SU-DHL-6 (cell line): ENCODE measurements around the gene MUC20.
"Not testable (repeated sequence)": the region's sequence is repeated elsewhere in the genome, so short reads cannot be mapped to it uniquely, and the experiment has no call there.

Experiments used
- H2AFZ ChIP-seq: fragments of 200-600 bp; sonication (generic); 2 replicates; pipeline ENCODE4 v1.6.1; 2014; ENCODE audit warnings: low read depth, mild to moderate bottlenecking, moderate library complexity, mixed read lengths, antibody characterized with exemption, low read length; ENCODE audit not compliant: severe bottlenecking
- H3F3A ChIP-seq: fragments of 200-600 bp; shearing (Covaris generic); 2 replicates; pipeline ENCODE4 v1.6.0; 2016; ENCODE audit warnings: antibody characterized with exemption, mild to moderate bottlenecking; ENCODE audit not compliant: insufficient read depth
- H3K27ac ChIP-seq: fragments of 200-600 bp; sonication (generic); 2 replicates; pipeline ENCODE4 v1.5.1; 2016; ENCODE audit warnings: low read depth, mild to moderate bottlenecking, low read length, moderate library complexity, mixed read lengths
- H3K27me3 ChIP-seq: fragments of 200-600 bp; sonication (generic), shearing (Covaris generic); 2 replicates; pipeline ENCODE4 v1.6.0; 2014; ENCODE audit warnings: mild to moderate bottlenecking, low read length
- H3K36me3 ChIP-seq: fragments of 200-600 bp; sonication (generic); 2 replicates; pipeline ENCODE4 v1.6.1; 2014; ENCODE audit warnings: mild to moderate bottlenecking, low read length, mixed read lengths
- H3K4me2 ChIP-seq: fragments of 300-600, 200-600 bp; shearing (Covaris generic), sonication (generic); 2 replicates; pipeline ENCODE4 v1.6.0; 2014; ENCODE audit warnings: low read length, low read depth, mild to moderate bottlenecking; ENCODE audit not compliant: poor library complexity, severe bottlenecking
- H3K4me3 ChIP-seq: fragments of 200-600 bp; sonication (generic); 2 replicates; pipeline ENCODE4 v1.5.1; 2014; ENCODE audit warnings: antibody characterized with exemption, low read length, mild to moderate bottlenecking, mixed read lengths; ENCODE audit not compliant: insufficient read depth, poor library complexity, severe bottlenecking
- H3K79me2 ChIP-seq: fragments of 200-600 bp; sonication (generic); 2 replicates; pipeline ENCODE4 v1.6.1; 2014; ENCODE audit warnings: mild to moderate bottlenecking, low read length, moderate library complexity; ENCODE audit not compliant: insufficient read depth
- H3K9ac ChIP-seq: fragments of 200-600 bp; sonication (generic); 2 replicates; pipeline ENCODE4 v1.7.0; 2014; ENCODE audit warnings: mild to moderate bottlenecking, low read length
- H3K9me2 ChIP-seq: fragments of 200-600 bp; sonication (generic); replicated peaks from 2 replicates; pipeline ENCODE4 v1.6.1; 2014; ENCODE audit warnings: low read length; ENCODE audit not compliant: insufficient read depth
- H3K9me3 ChIP-seq: fragments of 200-600 bp; sonication (generic); 2 replicates; pipeline ENCODE4 v1.6.1; 2014; ENCODE audit warnings: low read length, mixed read lengths; ENCODE audit not compliant: insufficient read depth
- H4K20me1 ChIP-seq: fragments of 200-600 bp; sonication (generic); 2 replicates; pipeline ENCODE4 v1.6.1; 2014; ENCODE audit warnings: low read depth, mild to moderate bottlenecking, antibody characterized with exemption, low read length, moderate library complexity, mixed read lengths
- EZH2phosphoT487 ChIP-seq: fragments of 200-600 bp; sonication (generic), shearing (Covaris generic); conservative IDR thresholded peaks from 2 replicates; pipeline ENCODE4 v1.6.1; 2018; ENCODE audit warnings: mild to moderate bottlenecking, antibody characterized with exemption, low read length, moderate library complexity, mixed read lengths
- TF ChIP-seq, protein P1 (sequence below): fragments of 200-600 bp; sonication (generic); IDR thresholded peaks from one replicate; pipeline ENCODE4 v1.5.1; 2017; ENCODE audit warnings: antibody characterized with exemption, mild to moderate bottlenecking, low read length, moderate library complexity; ENCODE audit not compliant: insufficient read depth, poor library complexity, severe bottlenecking

MUC20 gene

DNA sequence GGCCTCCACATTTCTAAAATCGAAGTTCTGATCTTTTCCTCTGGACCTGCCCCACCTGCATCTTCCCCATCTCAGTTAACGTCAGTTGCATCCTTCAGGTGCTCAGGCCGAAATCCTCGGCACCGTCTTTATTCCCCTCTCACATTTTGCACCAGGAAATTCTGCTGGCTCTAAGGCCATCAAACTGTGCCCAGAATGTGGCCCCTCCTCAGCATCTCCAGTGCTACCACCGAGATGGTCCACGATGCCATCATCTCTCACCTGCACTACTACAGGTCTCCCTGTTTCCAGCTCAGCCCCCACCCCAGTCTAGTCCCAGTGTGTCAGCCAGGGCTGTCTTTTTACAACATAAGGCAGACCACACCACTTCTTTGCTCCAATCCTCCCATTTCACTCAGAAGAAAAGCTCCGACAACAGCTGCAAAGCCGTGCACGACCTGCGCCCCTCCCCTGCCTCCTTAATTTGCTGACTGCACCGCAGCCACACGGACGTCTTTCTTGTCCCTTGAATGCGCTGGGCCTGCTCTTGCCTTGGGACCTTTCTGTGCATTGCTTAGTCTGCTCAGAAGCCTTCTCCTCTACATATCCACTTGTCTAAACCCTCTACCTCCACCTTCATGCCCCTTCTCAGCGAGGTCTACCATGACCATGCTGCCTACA lies 14.4 kb downstream of the MUC20 start:
- H3K79me2 ChIP-seq = no peaks in the 10 kb centered on the region
- H3K9ac ChIP-seq = no peak overlapping the region
- no peak overlapping the region for H3K27ac ChIP-seq
- H3K4me2 ChIP-seq = no peak overlapping the region
- H3K27me3 ChIP-seq = no peaks in the 10 kb centered on the region
- H3K9me2 ChIP-seq = no peaks in the 10 kb centered on the region
- H3K4me3 ChIP-seq = no peak overlapping the region
- H2AFZ ChIP-seq = no peak overlapping the region
- H4K20me1 ChIP-seq = no peaks in the 10 kb centered on the region
- H3K9me3 ChIP-seq = no peaks in the 10 kb centered on the region
- no peaks in the 10 kb centered on the region for H3F3A ChIP-seq
- no peak for TF ChIP-seq EZH2phosphoT487
- TF ChIP-seq, protein P1, sequence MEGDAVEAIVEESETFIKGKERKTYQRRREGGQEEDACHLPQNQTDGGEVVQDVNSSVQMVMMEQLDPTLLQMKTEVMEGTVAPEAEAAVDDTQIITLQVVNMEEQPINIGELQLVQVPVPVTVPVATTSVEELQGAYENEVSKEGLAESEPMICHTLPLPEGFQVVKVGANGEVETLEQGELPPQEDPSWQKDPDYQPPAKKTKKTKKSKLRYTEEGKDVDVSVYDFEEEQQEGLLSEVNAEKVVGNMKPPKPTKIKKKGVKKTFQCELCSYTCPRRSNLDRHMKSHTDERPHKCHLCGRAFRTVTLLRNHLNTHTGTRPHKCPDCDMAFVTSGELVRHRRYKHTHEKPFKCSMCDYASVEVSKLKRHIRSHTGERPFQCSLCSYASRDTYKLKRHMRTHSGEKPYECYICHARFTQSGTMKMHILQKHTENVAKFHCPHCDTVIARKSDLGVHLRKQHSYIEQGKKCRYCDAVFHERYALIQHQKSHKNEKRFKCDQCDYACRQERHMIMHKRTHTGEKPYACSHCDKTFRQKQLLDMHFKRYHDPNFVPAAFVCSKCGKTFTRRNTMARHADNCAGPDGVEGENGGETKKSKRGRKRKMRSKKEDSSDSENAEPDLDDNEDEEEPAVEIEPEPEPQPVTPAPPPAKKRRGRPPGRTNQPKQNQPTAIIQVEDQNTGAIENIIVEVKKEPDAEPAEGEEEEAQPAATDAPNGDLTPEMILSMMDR = no peak
- H3K36me3 ChIP-seq = no peaks in the 10 kb centered on the region

DNA sequence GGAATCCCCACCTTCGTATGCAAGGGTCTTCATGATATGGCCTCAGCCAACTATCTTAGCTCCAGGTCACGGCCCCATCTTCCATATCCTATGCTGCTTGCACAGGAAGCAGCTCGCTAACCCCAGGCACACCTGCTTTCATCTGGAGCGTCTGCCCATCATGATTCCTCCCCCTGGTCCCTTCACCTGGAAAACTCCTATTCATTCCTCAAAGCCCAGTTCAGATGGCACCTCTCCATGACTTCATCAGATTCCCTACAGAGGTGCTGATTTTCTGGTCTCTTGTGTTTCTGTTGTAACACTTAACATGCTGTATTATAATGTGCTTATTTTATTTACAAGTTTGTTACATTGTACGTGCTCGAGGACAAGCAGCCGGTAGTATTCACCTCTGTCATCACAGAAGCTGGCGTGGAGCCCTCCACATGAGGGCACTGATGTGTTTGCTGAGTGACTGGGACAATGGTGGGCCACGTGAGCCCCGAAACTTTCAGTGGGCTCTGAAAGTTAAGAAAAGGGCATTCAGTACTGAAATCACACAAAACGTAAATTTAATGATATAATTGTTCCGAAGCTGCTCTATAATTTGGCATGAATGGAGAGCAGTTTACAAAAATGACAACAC lies 16.2 kb downstream of the MUC20 start:
- H3K27me3 ChIP-seq = no peaks in the 10 kb centered on the region
- H3K4me2 ChIP-seq = no peak overlapping the region
- H3F3A ChIP-seq = no peaks in the 10 kb centered on the region
- TF ChIP-seq, protein P1 = peak; percentile 13
- TF ChIP-seq EZH2phosphoT487 = no peak
- H3K4me3 ChIP-seq = no peak overlapping the region
- no peaks in the 10 kb centered on the region for H3K9me2 ChIP-seq
- no peaks in the 10 kb centered on the region for H3K9me3 ChIP-seq
- H3K27ac ChIP-seq = no peak overlapping the region
- H4K20me1 ChIP-seq = no peaks in the 10 kb centered on the region
- no peak overlapping the region for H3K9ac ChIP-seq
- H3K79me2 ChIP-seq = no peaks in the 10 kb centered on the region
- H2AFZ ChIP-seq = no peak overlapping the region
- no peaks in the 10 kb centered on the region for H3K36me3 ChIP-seq

DNA sequence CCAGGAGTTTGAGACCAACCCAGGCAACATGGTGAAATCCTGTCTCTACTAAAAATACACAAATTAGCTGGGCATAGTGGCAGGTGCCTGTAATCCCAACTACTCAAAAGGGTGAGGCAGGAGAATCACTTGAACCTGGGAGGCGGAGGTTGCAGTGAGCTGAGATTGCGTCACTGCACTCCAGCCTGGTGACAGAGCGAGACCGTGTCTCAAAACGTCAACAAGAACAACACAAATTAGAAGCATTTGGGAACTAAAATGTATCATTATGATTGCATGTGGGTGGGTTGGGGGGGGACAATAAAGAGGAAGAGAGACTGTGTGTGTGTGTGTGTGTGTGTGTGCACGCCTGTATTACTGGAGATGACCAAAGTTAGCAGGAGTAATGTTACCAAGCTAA lies 17.0 kb downstream of the MUC20 start:
- H3K27ac ChIP-seq, H3F3A ChIP-seq, H3K4me3 ChIP-seq, H3K4me2 ChIP-seq, H3K79me2 ChIP-seq, H3K36me3 ChIP-seq, H3K27me3 ChIP-seq, H4K20me1 ChIP-seq, H2AFZ ChIP-seq, H3K9me2 ChIP-seq, H3K9me3 ChIP-seq, H3K9ac ChIP-seq: not testable (repeated sequence)

DNA sequence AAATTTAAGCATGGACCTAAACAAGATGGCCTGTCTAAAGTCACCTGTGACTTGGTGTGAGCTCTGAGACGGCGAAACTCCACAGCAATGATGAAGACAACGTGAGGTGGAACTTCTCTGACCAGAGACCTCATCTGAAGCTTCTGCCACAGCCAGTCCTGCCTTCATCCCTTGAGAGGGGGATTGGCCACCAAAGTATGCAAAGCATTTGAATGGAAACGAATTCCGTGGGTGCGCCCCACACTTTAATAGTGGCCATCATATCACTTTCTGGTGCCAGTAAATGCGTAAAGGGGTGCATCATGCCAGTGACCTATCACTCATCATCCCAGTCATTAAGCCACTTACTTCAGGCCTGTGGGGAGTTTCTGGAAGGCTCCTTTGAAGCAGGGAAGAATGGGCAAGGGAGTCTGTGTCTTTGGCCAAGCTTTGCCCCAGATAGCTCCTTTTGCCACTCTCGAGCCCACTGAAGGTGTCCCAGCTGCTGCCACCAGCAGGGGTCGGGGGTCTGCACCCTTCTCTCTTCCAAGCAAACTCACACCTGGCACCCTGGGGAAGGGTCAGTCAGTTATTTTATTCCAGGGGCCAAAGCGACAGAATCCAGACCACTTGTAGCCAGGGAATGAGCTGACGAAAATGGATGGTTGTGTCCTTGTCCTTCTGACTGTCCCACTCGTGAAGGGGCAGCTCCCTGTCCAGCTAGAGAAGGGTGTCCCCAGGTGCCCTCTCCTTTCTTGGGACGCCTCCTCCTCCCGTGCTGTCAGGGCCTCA lies 17.7 kb downstream of the MUC20 start:
- Histone ChIP-seq H3K9me2 (no peaks in the 10 kb centered on the region), H3K4me3 (no peak overlapping the region), H3K27me3 (no peaks in the 10 kb centered on the region), H3K4me2 (no peak overlapping the region), H3K79me2 (no peaks in the 10 kb centered on the region), H3K9me3 (no peaks in the 10 kb centered on the region), H3K9ac (no peak overlapping the region), H3F3A (no peaks in the 10 kb centered on the region), H3K27ac (no peak overlapping the region), H4K20me1 (no peaks in the 10 kb centered on the region), H3K36me3 (no peaks in the 10 kb centered on the region), H2AFZ (no peak overlapping the region)
- TF ChIP-seq, protein P1 = no peak
- no peak for TF ChIP-seq EZH2phosphoT487
